ENCODE measurements around the gene DNER. TPM values are rescaled to one million over a fixed set of nuclear protein-coding genes. Genes with fewer than 3 reads are reported as not detected.

The DNER gene
- total and polyA plus RNA-seq, 2 donors (not counting 3 experiments of a cell fraction or from before 2014, with no cell fraction given): 0.01 TPM; not detected in 1

- H3K9ac ChIP-seq (replicated peaks; ENCODE audit: extremely low read depth, insufficient read depth, low read length): no peak overlapping the region
- dilution Hi-C loops (cut with MboI; ENCODE audit: extremely low pct_ligation_motif_present, low sequenced_read_pairs) (no loop called here), intact Hi-C loops (cut with micrococcal nuclease) (no loop called here)
- TF ChIP-seq, protein P1, sequence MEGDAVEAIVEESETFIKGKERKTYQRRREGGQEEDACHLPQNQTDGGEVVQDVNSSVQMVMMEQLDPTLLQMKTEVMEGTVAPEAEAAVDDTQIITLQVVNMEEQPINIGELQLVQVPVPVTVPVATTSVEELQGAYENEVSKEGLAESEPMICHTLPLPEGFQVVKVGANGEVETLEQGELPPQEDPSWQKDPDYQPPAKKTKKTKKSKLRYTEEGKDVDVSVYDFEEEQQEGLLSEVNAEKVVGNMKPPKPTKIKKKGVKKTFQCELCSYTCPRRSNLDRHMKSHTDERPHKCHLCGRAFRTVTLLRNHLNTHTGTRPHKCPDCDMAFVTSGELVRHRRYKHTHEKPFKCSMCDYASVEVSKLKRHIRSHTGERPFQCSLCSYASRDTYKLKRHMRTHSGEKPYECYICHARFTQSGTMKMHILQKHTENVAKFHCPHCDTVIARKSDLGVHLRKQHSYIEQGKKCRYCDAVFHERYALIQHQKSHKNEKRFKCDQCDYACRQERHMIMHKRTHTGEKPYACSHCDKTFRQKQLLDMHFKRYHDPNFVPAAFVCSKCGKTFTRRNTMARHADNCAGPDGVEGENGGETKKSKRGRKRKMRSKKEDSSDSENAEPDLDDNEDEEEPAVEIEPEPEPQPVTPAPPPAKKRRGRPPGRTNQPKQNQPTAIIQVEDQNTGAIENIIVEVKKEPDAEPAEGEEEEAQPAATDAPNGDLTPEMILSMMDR (IDR thresholded peaks at IDR 0.05; ENCODE audit: extremely low read depth in 1 of 2, insufficient read depth in 1 of 2, low read depth in 1 of 2, low read length in 2 of 2): no peak
- TF ChIP-seq FOS (IDR thresholded peaks at IDR 0.05; ENCODE audit: borderline replicate concordance, insufficient read depth, low read length) (no peak), POLR2A (IDR thresholded peaks at IDR 0.05; ENCODE audit: low read depth, low read length) (no peak)
- FAIRE-seq (no peak), DNase-seq (ENCODE audit: low read depth, low spot score) (no peak)
- H3K4me2 ChIP-seq (ENCODE audit: insufficient read depth, low read length): no peak overlapping the region
- no peaks in the 10 kb centered on the region for H3K36me3 ChIP-seq (ENCODE audit: control insufficient read depth in 2 of 2, extremely low read depth in 1 of 2, insufficient read depth in 2 of 2, low read length in 2 of 2)
- H3K79me2 ChIP-seq (ENCODE audit: control insufficient read depth, insufficient read depth, low read length): no peaks in the 10 kb centered on the region
- H3K4me1 ChIP-seq (ENCODE audit: control insufficient read depth, extremely low read depth, insufficient read depth, low read length): no peaks in the 10 kb centered on the region
- H3K27ac ChIP-seq (ENCODE audit: insufficient read depth, low read depth, low read length): no peak overlapping the region
- H3K9me1 ChIP-seq (replicated peaks; ENCODE audit: control insufficient read depth, extremely low read depth, insufficient read depth, low read length): no peaks in the 10 kb centered on the region
- H3K9me3 ChIP-seq (replicated peaks; ENCODE audit: control insufficient read depth, insufficient read depth, low read length): no peaks in the 10 kb centered on the region
- POLR2A ChIA-PET: no interaction called here
- no peak overlapping the region for H2AFZ ChIP-seq (ENCODE audit: low read depth, low read length)
- no peaks in the 10 kb centered on the region for H4K20me1 ChIP-seq (replicated peaks; ENCODE audit: control insufficient read depth, extremely low read depth, insufficient read depth, low read length)
- no TSS peak for BruUV-seq (replicated peaks)
- H3K27me3 ChIP-seq (ENCODE audit: control insufficient read depth in 2 of 2, insufficient read depth in 2 of 2, low read length in 2 of 2): no peaks in the 10 kb centered on the region
- no peak overlapping the region for H3K4me3 ChIP-seq (replicated peaks in 1 of 3; ENCODE audit: insufficient read depth in 1 of 3, low read depth in 1 of 3, low read length in 3 of 3)
- CTCF ChIA-PET: no interaction called here
Observed at GRCh38 chr2:229401171-229401865, 313.0 kb downstream of the DNER start.

GRCh38 chr2:229393926-229394325 lies 320.4 kb downstream of the DNER start:
- TF ChIP-seq JUN (IDR thresholded peaks at IDR 0.05; ENCODE audit: borderline replicate concordance, insufficient read depth, insufficient read length, low read depth) (no peak), MAX (IDR thresholded peaks at IDR 0.05; ENCODE audit: insufficient read depth, insufficient read length) (no peak), FOS (IDR thresholded peaks at IDR 0.05; ENCODE audit: borderline replicate concordance, insufficient read depth, low read length) (no peak), POLR2AphosphoS5 (IDR thresholded peaks at IDR 0.05; ENCODE audit: insufficient read depth, low read depth, low read length) (no peak), EZH2 (IDR thresholded peaks at IDR 0.05; ENCODE audit: borderline replicate concordance, low read depth, low read length, severe bottlenecking) (no peak), POLR2A (IDR thresholded peaks at IDR 0.05; ENCODE audit: low read depth, low read length) (no peak), GATA2 (IDR thresholded peaks at IDR 0.05; ENCODE audit: insufficient read depth, insufficient read length, low read depth, low read length) (no peak), MYC (IDR thresholded peaks at IDR 0.05; ENCODE audit: low read depth, low read length) (no peak)
- TF ChIP-seq, protein P1 (IDR thresholded peaks at IDR 0.05; ENCODE audit: extremely low read depth in 1 of 2, insufficient read depth in 1 of 2, low read depth in 1 of 2, low read length in 2 of 2): no peak
- dilution Hi-C loops (cut with MboI; ENCODE audit: extremely low pct_ligation_motif_present, low sequenced_read_pairs) (no loop called here), intact Hi-C loops (cut with micrococcal nuclease) (no loop called here)

More at GRCh38 chr2:229393926-229394325, 320.4 kb downstream of the DNER start:
- no peak overlapping the region for H3K4me2 ChIP-seq (ENCODE audit: insufficient read depth, low read length)
- no peak overlapping the region for H3K9ac ChIP-seq (replicated peaks; ENCODE audit: extremely low read depth, insufficient read depth, low read length)
- peaks cover 3% of the 10 kb centered on the region for H3K9me3 ChIP-seq (replicated peaks; ENCODE audit: control insufficient read depth, insufficient read depth, low read length)
- H3K4me1 ChIP-seq (ENCODE audit: control insufficient read depth, extremely low read depth, insufficient read depth, low read length): no peaks in the 10 kb centered on the region
- BruUV-seq (replicated peaks): no TSS peak
- H4K20me1 ChIP-seq (replicated peaks; ENCODE audit: control insufficient read depth, extremely low read depth, insufficient read depth, low read length): no peaks in the 10 kb centered on the region
- POLR2A ChIA-PET: no interaction called here
- CTCF ChIA-PET: no interaction called here
- H3K4me3 ChIP-seq (replicated peaks in 1 of 3; ENCODE audit: insufficient read depth in 1 of 3, low read depth in 1 of 3, low read length in 3 of 3): no peak overlapping the region
- H3K79me2 ChIP-seq (ENCODE audit: control insufficient read depth, insufficient read depth, low read length): no peaks in the 10 kb centered on the region
- H3K27ac ChIP-seq (ENCODE audit: insufficient read depth, low read depth, low read length): no peak overlapping the region
- H3K9me1 ChIP-seq (replicated peaks; ENCODE audit: control insufficient read depth, extremely low read depth, insufficient read depth, low read length): no peaks in the 10 kb centered on the region
- DNase-seq (ENCODE audit: low read depth, low spot score): no peak
- H3K27me3 ChIP-seq (ENCODE audit: control insufficient read depth in 2 of 2, insufficient read depth in 2 of 2, low read length in 2 of 2): no peaks in the 10 kb centered on the region
- FAIRE-seq: no peak
- H2AFZ ChIP-seq (ENCODE audit: low read depth, low read length): no peak overlapping the region
- no peaks in the 10 kb centered on the region for H3K36me3 ChIP-seq (ENCODE audit: control insufficient read depth in 2 of 2, extremely low read depth in 1 of 2, insufficient read depth in 2 of 2, low read length in 2 of 2)
